Omental fat pad (tissue), 4 donors: ENCODE results near the gene KCNJ6. TPM values are rescaled to one million over a fixed set of nuclear protein-coding genes. Genes with fewer than 3 reads are reported as not detected.

Experiments
- ATAC-seq: fragments of 150-250 bp; one replicate; pipeline ENCODE4 v1.9.1; 2016; ENCODE audit warnings: mild to moderate bottlenecking, moderate library complexity; ENCODE audit not compliant: low FRiP score
- DNase-seq: peaks from one replicate; pipeline ENCODE4 v3.0.0-alpha.2; 2019; ENCODE audit warnings: low spot score
- CTCF ChIP-seq, 3 donors: fragments of 450-650 bp; IDR thresholded peaks; one replicate each; pipeline ENCODE4 v1.5.1; 2016 to 2017; ENCODE audit warnings: antibody characterized with exemption in 3 of 3, mild to moderate bottlenecking in 3 of 3, moderate library complexity in 2 of 3
- total RNA-seq, 4 donors: library from RNA; depleted of rRNA; stranded (reverse); fragments of >200 nt; gene quantifications; one replicate each; pipeline ENCODE4 v1.1.0, GENCODE V29; 2016

Gene KCNJ6
- total RNA-seq, 4 donors from 2014 or later = not detected

GRCh38 chr21:37876561-37876960, 39.7 kb downstream of the KCNJ6 start:
- DNase-seq (no peak), ATAC-seq (no peak)
- no peak for TF ChIP-seq CTCF (IDR thresholded peaks at IDR 0.05)

DNA sequence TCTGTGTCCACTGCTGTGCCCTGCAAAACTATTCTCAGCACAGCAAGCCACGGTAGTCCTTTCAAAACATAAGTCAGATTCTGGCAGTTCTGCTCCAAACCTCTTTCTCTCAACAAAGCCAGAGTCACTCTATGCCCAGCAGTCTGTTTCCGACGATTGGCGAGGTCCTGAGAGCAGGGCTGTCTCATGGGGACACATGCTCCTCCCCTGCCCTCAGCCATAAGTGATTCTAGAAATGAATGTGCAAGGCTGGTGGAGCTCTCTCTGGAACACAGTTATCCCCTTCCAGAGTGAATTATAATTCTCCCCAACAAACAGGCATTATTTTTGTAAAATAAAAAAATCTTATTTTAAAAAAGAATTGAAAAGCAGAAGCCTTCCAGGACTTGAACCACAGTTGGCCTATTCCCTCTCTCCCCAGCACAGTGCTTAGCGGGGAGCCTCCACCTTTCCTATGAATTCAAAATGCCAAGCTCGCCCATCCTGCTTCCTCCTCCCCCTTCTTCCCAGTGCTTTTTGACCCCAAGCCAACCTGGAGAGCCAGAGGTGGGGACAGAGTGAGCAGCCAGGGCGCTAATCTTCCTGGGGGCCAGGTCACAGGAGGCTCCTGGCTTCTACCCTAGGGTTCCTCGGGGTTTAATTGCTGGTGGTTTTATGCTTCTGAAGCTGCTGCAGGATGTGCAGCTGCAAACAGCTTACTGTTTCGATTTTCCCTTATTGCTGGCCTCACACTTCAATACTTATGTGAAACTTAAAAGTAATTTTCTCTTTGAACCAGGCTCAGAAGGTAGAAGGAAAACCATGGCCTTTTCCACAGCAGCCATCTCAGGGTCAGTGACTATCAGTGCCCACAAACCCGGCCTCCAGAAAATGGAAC, 41.1 kb downstream of the KCNJ6 start:
- ATAC-seq = no peak
- no peak for DNase-seq
- no peak for TF ChIP-seq CTCF (IDR thresholded peaks at IDR 0.05)

GRCh38 chr21:37874481-37874880, 41.8 kb downstream of the KCNJ6 start:
- ATAC-seq = no peak
- no peak for TF ChIP-seq CTCF (IDR thresholded peaks at IDR 0.05)
- DNase-seq = no peak

- DNase-seq = no peak
- ATAC-seq = no peak
- TF ChIP-seq CTCF (IDR thresholded peaks at IDR 0.05) = no peak
Measured at GRCh38 chr21:37873655-37874054, 42.6 kb downstream of the KCNJ6 start.

DNA sequence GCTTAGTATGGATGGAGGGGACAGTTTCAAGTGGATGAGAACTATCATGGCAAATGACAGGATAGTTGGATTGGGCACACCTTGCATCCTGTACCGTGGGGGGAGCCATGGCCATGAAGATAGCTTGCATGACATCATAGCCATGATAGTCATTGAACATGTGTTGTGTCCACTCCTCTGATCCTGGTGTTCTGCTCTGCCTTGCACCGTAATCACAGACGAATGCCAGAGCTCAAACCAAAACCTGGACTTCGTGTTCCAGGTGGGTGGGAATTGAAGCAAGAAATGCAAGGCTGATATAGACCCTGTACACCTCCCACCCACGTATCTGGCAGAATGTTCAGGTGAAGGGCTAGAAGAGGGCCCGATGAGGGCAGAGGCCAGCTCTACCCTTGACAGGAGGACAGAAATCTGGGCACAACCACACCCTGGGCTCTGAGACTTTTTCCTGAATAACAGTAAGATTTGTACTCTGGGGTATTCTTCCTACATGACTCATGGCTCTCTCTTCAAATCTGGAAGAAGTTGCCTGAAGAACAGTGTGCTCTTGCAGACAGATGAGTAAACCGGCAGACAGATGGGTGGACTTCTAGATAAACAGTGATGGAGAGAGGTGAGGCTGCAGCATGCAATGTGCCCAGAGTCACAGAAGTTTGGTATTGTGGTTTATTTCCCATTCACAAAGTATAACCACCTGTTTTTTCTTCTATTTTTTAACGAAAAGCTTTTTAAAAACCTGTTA, 45.0 kb downstream of the KCNJ6 start:
- no peak for TF ChIP-seq CTCF (IDR thresholded peaks at IDR 0.05)
- ATAC-seq (no peak), DNase-seq (no peak)

- ATAC-seq (no peak), DNase-seq (no peak)
- TF ChIP-seq CTCF (IDR thresholded peaks at IDR 0.05) = no peak
Measured at GRCh38 chr21:37870221-37870620, 46.0 kb downstream of the KCNJ6 start.
